ENCODE results near the gene HMGCS1. TPM values are rescaled to one million over a fixed set of nuclear protein-coding genes. Genes with fewer than 3 reads are reported as not detected.
A peak's percentile ranks its signal among the peaks of the same experiment; 100 is the strongest.

Gene HMGCS1
- total and polyA plus RNA-seq, 9 of the 15 experiments (the other 6 are each of a cell fraction or from before 2014, with no cell fraction given): 43.7 to 337 (median 111) TPM

DNA sequence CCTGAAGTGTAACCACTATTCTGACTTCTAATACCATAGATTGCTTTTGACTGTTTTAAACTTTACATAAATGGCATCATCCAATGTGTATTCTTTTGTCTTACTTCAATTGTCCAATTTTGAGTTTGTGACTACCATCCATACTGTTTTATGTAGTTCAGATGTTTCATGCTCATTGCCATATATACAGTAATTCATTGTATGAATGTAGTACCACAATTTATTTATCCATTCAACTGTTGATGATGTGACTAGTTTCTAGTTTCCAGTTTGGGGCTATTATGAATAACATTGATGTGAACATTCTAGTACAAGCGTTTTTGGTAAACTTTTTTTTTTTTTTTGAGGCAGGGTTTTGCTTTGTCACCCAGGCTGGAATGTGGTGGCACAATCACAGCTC lies 55.1 kb downstream of the HMGCS1 start (continued):
- no peak for TF ChIP-seq GATAD2A (IDR thresholded peaks at IDR 0.05)
- no peak for TF ChIP-seq KAT8 (IDR thresholded peaks at IDR 0.05; ENCODE audit: low read depth)
- no peak for TF ChIP-seq PHB2 (IDR thresholded peaks at IDR 0.05; ENCODE audit: low read depth)
- TF ChIP-seq ZNF764 (CRISPR knock-in tag; IDR thresholded peaks at IDR 0.05; ENCODE audit: low read depth): no peak
- TF ChIP-seq TAF9B (IDR thresholded peaks at IDR 0.05; ENCODE audit: partially characterized antibody): no peak
- no peak for TF ChIP-seq FOXK2 (conservative IDR thresholded peaks at IDR 0.05 in 1 of 2, IDR thresholded peaks at IDR 0.05 in 1 of 2; ENCODE audit: low read depth in 2 of 2)
- TF ChIP-seq NUFIP1 (IDR thresholded peaks at IDR 0.05; ENCODE audit: partially characterized antibody): no peak

DNA sequence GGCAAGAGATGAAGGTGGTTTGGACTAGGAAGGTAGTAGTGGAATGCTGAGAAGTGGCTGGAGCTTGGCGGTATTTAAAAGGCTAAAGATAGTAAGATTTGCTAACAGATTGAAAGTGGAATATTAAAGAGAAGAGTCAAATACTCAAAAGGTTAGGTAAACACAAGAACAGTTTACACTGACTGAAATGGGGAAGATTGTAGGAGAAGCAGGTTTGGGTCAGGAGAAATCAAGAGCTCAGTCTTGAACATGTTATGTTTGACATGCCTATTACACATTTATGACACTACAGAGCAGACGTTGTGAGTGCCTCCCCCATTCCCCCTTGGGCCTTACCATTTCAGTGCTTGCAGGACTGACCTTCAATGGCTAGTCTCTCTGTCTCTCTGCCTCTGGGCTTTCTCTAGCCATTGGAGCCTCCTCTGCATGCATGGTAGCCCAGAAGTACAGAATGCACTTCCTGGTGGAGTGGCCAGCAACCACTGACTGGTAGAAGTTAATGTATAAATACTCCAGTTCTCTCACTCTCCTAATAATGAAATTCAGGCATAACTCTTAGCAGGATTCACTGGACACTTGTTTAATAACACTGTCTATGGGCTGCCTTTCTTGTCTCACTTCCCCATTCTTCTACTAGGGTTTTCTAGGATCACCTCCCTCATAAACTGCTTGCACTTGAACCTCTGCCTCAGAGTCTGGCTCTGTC lies 56.8 kb downstream of the HMGCS1 start:
- BruUV-seq (replicated peaks): no TSS peak
- Histone ChIP-seq H3K4me1 (replicated peaks in 1 of 2; ENCODE audit: control insufficient read depth in 2 of 2, insufficient read depth in 2 of 2, low read length in 2 of 2) (peaks cover 0 to 6% of the 10 kb centered on the region in 2 experiments; a peak in 1 of 5 replicates), H3K4me2 (ENCODE audit: insufficient read depth, low read length) (no peak overlapping the region), H3K27ac (ENCODE audit: extremely low read depth, low read depth, low read length) (no peak overlapping the region), H3K4me3 (no peak overlapping the region), H4K20me1 (replicated peaks; ENCODE audit: control insufficient read depth, insufficient read depth, low read length) (no peaks in the 10 kb centered on the region), H3K9me3 (replicated peaks; ENCODE audit: control insufficient read depth, insufficient read depth, low read depth, low read length) (no peaks in the 10 kb centered on the region), H2AFZ (ENCODE audit: low read depth, low read length) (peak overlapping the region; percentile 33; the same call in 1 of the 2 replicates), H3K27me3 (ENCODE audit: control insufficient read depth in 2 of 2, insufficient read depth in 2 of 2, low read length in 2 of 2) (no peaks in the 10 kb centered on the region; a peak in 2 of 5 replicates), H3K9ac (ENCODE audit: insufficient read depth in 1 of 2, low read depth in 2 of 2, low read length in 2 of 2) (no peak overlapping the region), H3K79me2 (ENCODE audit: control insufficient read depth, insufficient read depth, low read length) (no peaks in the 10 kb centered on the region), H3K9me1 (ENCODE audit: control insufficient read depth, insufficient read depth, low read length) (no peaks in the 10 kb centered on the region), H3K36me3 (ENCODE audit: control insufficient read depth, insufficient read depth, low read length) (no peaks in the 10 kb centered on the region)
- intact Hi-C loops (cut with micrococcal nuclease): no loop called here
- FAIRE-seq (no peak), DNase-seq (ENCODE audit: extremely low read depth in 1 of 4, low spot score in 3 of 4) (no peak), ATAC-seq (peak; percentile 76)
- POLR2A ChIA-PET: interaction anchor here (0.6 to 1.5 kb wide), 4 partner anchors 8 to 24 kb away, joined by 3 to 4 read pairs (median 3); no protein-coding TSS in a partner anchor
- CTCF ChIA-PET (ENCODE audit: low intra/inter-chr PET ratio): no interaction called here
- in situ Hi-C loops (cut with MboI): no loop called here
- TF ChIP-seq ZNF384 (IDR thresholded peaks at IDR 0.05; ENCODE audit: low read depth, low read length) (no peak), SPI1 (IDR thresholded peaks at IDR 0.05; ENCODE audit: borderline replicate concordance, low read depth, low read length) (peak; percentile 68; the same call in 1 of the 2 replicates)
- 0% methylated on average over 2 of the region's 2 CpGs for WGBS (ENCODE audit: insufficient coverage, low coverage, missing lambda C conversion rate)
